CD4-positive, alpha-beta T cell treated with Interleukin-10 for 1 hour (primary cell): ENCODE data around the gene KCTD12.

Experiments
- DNase-seq: peaks from one replicate; pipeline ENCODE4 v3.0.0-alpha.2; 2020

The KCTD12 gene

GRCh38 chr13:76853481-76853880, 32.7 kb downstream of the KCTD12 start:
- no peak for DNase-seq

- DNase-seq = no peak
Observed at GRCh38 chr13:76852986-76853385, 33.2 kb downstream of the KCTD12 start.

DNA sequence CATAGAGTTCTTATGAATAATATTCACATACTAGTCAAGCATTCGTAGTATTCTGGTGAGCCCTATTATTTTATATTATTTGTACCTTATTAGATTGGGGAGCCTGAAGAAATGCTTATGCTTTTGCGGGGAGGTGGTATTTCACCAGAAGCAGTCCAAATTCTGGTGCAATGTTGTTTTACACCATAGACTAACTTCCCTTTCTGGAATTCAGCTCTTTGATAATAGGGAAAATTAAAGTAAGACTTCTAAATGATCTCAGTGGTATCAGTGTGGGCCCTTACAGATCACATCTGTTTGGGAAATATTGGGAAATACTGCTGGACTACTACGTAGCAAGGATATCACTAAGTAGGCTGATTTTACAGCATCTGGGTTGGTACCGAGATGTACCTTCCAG, 34.2 kb downstream of the KCTD12 start:
- no peak for DNase-seq

DNA sequence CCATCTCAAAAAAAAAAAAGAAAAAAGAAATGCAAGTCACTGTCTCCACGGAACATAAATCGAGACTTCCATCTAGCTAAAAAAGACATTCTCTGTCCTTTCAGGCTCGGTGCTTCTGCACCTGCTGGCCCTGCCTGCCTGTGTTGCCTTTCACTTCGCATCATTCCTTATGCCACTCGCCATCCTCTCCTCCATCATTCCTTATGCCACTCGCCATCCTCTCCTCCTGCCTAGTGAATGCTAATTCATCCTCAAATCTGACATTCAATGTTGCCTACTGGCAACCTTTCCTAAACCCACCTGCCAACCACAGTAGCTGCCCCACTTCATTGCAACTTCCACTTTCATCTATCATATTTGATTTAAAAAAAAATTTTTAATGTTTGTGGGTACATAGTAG, 36.7 kb downstream of the KCTD12 start:
- no peak for DNase-seq

DNA sequence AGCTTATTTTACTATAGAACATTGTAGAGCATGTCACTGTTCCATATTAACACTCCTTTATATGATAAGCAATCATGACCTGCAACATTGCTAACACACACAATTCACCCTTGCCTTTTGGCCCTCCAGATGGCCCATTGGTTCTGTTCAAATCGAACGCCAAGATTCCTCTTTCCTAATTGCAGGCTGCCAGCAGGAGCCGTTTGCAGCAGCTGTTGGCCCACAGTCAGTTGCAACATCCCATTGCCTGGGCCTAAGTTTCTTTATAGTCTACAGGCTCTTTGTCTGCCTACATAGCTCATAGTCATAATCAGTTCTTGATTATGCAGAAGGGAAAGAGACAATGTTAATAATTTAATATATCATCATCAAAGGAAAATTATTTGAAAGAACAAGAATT, 37.6 kb downstream of the KCTD12 start:
- DNase-seq = no peak

- DNase-seq = no peak
Observed at GRCh38 chr13:76846363-76846762, 39.8 kb downstream of the KCTD12 start.

- DNase-seq = no peak
Observed at GRCh38 chr13:76845865-76846264, 40.3 kb downstream of the KCTD12 start.

DNA sequence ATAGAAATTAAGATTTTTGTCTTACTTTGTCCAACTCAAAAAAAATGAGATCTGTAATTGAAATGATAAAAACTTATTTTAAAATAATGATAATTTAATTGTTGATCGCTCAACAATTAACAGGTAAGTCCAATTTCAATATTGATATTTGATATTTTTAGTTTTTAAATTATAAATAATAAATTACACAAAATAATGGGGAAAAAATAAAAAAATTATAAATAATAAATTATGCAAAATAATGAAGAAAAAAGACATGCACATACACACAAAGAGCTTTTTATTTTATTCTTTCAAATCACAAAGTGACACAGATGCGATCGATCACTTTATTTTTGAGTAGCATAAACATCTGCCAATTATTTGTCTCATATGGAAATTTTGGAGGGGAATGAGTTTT, 40.8 kb downstream of the KCTD12 start:
- no peak for DNase-seq

DNA sequence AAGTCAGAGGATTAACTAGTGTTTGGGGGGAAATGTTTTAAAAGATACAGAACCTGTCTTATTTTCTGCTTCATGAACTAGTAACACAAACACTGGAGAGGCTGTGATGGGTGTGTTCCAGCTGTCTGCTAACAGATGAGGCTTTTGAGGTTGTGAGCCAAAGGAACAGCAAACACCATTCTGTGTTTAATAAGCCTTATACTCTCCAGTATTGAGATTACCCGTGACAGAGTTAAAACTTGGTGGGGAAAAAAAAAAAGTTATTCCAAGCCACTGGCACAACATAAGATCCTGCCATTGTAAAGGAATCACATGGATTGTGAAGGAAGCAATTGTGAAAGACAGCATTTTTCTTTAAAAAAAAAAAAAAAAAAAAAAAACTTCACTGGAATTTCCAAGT, 48.4 kb downstream of the KCTD12 start:
- no peak for DNase-seq

GRCh38 chr13:76836311-76836710, 49.9 kb downstream of the KCTD12 start:
- no peak for DNase-seq

GRCh38 chr13:76833441-76833954, 52.7 kb downstream of the KCTD12 start:
- DNase-seq = no peak

- no peak for DNase-seq
Observed at GRCh38 chr13:76832258-76832988, 53.8 kb downstream of the KCTD12 start.

DNA sequence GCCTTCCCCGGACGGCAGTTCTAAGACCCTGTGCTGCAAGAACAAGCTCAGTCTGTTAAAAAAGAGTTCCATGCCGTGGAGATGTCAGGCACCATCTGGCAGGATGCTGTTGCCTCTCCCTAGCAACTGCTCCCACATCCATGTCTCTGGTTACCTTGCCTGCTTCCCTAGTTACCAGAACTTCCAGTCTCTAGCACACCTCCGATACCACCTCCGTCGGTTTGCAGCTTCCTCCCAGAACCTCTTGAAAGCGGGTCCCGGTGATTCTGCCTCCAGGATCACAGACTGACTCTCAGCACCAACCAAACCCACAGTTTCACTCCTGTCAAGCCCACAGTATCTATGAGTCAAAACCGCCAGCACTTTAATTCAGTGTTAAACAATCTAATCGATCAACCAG, 55.4 kb downstream of the KCTD12 start:
- DNase-seq = no peak
